HepG2 (cell line): ENCODE results near the gene MAP1LC3B. TPM values are rescaled to one million over a fixed set of nuclear protein-coding genes. Genes with fewer than 3 reads are reported as not detected.

Source experiments
- FOXK2 ChIP-seq: fragments of 450-650 bp; IDR thresholded peaks from 2 replicates; pipeline ENCODE4 v1.6.1; 2016
- HMGXB3 ChIP-seq: sonication (generic); formaldehyde crosslinking; IDR thresholded peaks from 2 replicates; pipeline ENCODE4 v1.4.0; 2020; ENCODE audit warnings: missing genetic modification reagents, borderline replicate concordance
- ISX ChIP-seq: sonication (generic); formaldehyde crosslinking; conservative IDR thresholded peaks from 2 replicates; pipeline ENCODE4 v1.5.0; 2020; ENCODE audit warnings: missing genetic modification reagents
- PATZ1 ChIP-seq: sonication (generic); formaldehyde crosslinking; IDR thresholded peaks from 2 replicates; pipeline ENCODE4 v1.4.0; 2020; ENCODE audit warnings: missing genetic modification reagents
- SP5 ChIP-seq: IDR thresholded peaks from 2 replicates; pipeline ENCODE4 v1.6.1; 2016; ENCODE audit warnings: low read depth, borderline replicate concordance
- TGIF2 ChIP-seq: IDR thresholded peaks from 2 replicates; pipeline ENCODE4 v1.6.1; 2016; ENCODE audit warnings: control low read depth, missing compliant biosample characterization
- ZBTB38 ChIP-seq: sonication (generic); formaldehyde crosslinking; IDR thresholded peaks from 2 replicates; pipeline ENCODE4 v1.5.1; 2020; ENCODE audit warnings: mild to moderate bottlenecking, missing genetic modification reagents
- ZNF883 ChIP-seq: sonication (generic); formaldehyde crosslinking; IDR thresholded peaks from 2 replicates; pipeline ENCODE4 v1.5.1; 2020; ENCODE audit warnings: mild to moderate bottlenecking, missing genetic modification reagents; ENCODE audit errors: not compliant biosample characterization
- ZSCAN21 ChIP-seq: sonication (generic); formaldehyde crosslinking; IDR thresholded peaks from 2 replicates; pipeline ENCODE4 v1.8.0; 2022; ENCODE audit warnings: mild to moderate bottlenecking, missing genetic modification reagents, moderate library complexity, borderline replicate concordance
- ZSCAN25 ChIP-seq: sonication (generic); formaldehyde crosslinking; IDR thresholded peaks from 2 replicates; pipeline ENCODE4 v1.8.0; 2022; ENCODE audit warnings: mild to moderate bottlenecking, missing genetic modification reagents
- polyA plus RNA-seq, 8 experiments: library from polyadenylated mRNA; depleted of rRNA in 3 of 8; stranded (reverse) in 7 of 8; unstranded in 1 of 8; fragments of >200 nt; fragmentation: Illumina TruSeq in 4 of 8; extraction: Trizol in 4 of 8; gene quantifications; 2 replicates each; pipeline versions ENCODE4 v1.2.1 to v1.2.3, GENCODE V29; 2011 to 2016; ENCODE audit warnings: low read depth in 4 of 8, missing spikeins in 1 of 8, mixed read lengths in 1 of 8; ENCODE audit not compliant: insufficient read depth in 1 of 8
- total RNA-seq, 5 experiments: library from RNA; depleted of rRNA; stranded (reverse); fragments of >200 nt; fragmentation: Illumina TruSeq; extraction: Trizol; gene quantifications; 2 replicates each; pipeline ENCODE4 v1.2.3, GENCODE V29; 2016; ENCODE audit warnings: low read depth in 1 of 5
- TF ChIP-seq, protein P1 (sequence below), 2 experiments: sonication (generic) in 1 of 2; formaldehyde crosslinking in 1 of 2; IDR thresholded peaks; 2 replicates each; pipeline versions ENCODE4 v1.4.0 to v1.6.1; 2018 to 2020; ENCODE audit warnings: missing genetic modification reagents in 2 of 2, borderline replicate concordance in 1 of 2, low read depth in 1 of 2, mild to moderate bottlenecking in 1 of 2, missing biosample characterization in 1 of 2
- TF ChIP-seq, protein P2 (sequence below): sonication (generic); formaldehyde crosslinking; conservative IDR thresholded peaks from 2 replicates; pipeline ENCODE4 v1.8.0; 2022; ENCODE audit warnings: mild to moderate bottlenecking, moderate library complexity, missing genetic modification reagents

The MAP1LC3B gene
- total and polyA plus RNA-seq, 2 of the 13 experiments (the other 11 are each of a cell fraction or from before 2014, with no cell fraction given): 15.7 to 37.4 TPM

GRCh38 chr16:87379312-87379752 lies 12.8 kb upstream of the MAP1LC3B start (continued):
- TF ChIP-seq, protein P1, sequence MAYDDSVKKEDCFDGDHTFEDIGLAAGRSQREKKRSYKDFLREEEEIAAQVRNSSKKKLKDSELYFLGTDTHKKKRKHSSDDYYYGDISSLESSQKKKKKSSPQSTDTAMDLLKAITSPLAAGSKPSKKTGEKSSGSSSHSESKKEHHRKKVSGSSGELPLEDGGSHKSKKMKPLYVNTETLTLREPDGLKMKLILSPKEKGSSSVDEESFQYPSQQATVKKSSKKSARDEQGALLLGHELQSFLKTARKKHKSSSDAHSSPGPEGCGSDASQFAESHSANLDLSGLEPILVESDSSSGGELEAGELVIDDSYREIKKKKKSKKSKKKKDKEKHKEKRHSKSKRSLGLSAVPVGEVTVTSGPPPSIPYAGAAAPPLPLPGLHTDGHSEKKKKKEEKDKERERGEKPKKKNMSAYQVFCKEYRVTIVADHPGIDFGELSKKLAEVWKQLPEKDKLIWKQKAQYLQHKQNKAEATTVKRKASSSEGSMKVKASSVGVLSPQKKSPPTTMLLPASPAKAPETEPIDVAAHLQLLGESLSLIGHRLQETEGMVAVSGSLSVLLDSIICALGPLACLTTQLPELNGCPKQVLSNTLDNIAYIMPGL (CRISPR knock-in tag; IDR thresholded peaks at IDR 0.05; ENCODE audit: borderline replicate concordance in 1 of 2, low read depth in 1 of 2): peak in 1 of 2 experiments; percentile 30; a peak in 1 of 4 replicates
- TF ChIP-seq ZSCAN25 (CRISPR knock-in tag): peak; percentile 23; the same call in 1 of the 2 replicates
- TF ChIP-seq ISX (CRISPR knock-in tag): 0 out of 2 replicates have a peak, but pooled peaks have one; percentile 27
- TF ChIP-seq, protein P2, sequence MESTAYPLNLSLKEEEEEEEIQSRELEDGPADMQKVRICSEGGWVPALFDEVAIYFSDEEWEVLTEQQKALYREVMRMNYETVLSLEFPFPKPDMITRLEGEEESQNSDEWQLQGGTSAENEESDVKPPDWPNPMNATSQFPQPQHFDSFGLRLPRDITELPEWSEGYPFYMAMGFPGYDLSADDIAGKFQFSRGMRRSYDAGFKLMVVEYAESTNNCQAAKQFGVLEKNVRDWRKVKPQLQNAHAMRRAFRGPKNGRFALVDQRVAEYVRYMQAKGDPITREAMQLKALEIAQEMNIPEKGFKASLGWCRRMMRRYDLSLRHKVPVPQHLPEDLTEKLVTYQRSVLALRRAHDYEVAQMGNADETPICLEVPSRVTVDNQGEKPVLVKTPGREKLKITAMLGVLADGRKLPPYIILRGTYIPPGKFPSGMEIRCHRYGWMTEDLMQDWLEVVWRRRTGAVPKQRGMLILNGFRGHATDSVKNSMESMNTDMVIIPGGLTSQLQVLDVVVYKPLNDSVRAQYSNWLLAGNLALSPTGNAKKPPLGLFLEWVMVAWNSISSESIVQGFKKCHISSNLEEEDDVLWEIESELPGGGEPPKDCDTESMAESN (CRISPR knock-in tag): 0 out of 2 replicates have a peak, but pooled peaks have one; percentile 12
- TF ChIP-seq FOXK2: peak; percentile 71; the same call in 1 of the 2 replicates
- TF ChIP-seq SP5 (CRISPR knock-in tag): 0 out of 2 replicates have a peak, but pooled peaks have one; percentile 36
- peak; percentile 51; the same call in 1 of the 2 replicates for TF ChIP-seq ZSCAN21 (CRISPR knock-in tag)
- peak; percentile 74 for TF ChIP-seq ZBTB38 (CRISPR knock-in tag)
- peak; percentile 64; the same call in 1 of the 2 replicates for TF ChIP-seq HMGXB3 (CRISPR knock-in tag)
- peak; percentile 84; the same call in 1 of the 2 replicates for TF ChIP-seq TGIF2 (CRISPR knock-in tag)
- TF ChIP-seq ZNF883 (CRISPR knock-in tag): peak; percentile 39
- TF ChIP-seq PATZ1 (CRISPR knock-in tag): peak; percentile 73
